Stimulated activated naive CD8-positive, alpha-beta T cell treated with anti-CD3 and anti-CD28 coated beads, Interleukin-15, Interleukin-2, amounts not matched to agents 100 U/mL and 50 U/mL, for 24 hours (primary cell): Measurements from ENCODE around the gene TSPAN10.
A peak's percentile ranks its signal among the peaks of the same experiment; 100 is the strongest.
"Not testable (repeated sequence)": the region's sequence is repeated elsewhere in the genome, so short reads cannot be mapped to it uniquely, and the experiment has no call there.

ENCODE experiments used
- ATAC-seq: fragments of 150-1000 bp; cut with Tn5 transposase; one replicate; pipeline ENCODE4 v1.10.0; 2021
- DNase-seq: peaks from one replicate; pipeline ENCODE4 v3.0.0; 2021

TSPAN10 gene

DNA sequence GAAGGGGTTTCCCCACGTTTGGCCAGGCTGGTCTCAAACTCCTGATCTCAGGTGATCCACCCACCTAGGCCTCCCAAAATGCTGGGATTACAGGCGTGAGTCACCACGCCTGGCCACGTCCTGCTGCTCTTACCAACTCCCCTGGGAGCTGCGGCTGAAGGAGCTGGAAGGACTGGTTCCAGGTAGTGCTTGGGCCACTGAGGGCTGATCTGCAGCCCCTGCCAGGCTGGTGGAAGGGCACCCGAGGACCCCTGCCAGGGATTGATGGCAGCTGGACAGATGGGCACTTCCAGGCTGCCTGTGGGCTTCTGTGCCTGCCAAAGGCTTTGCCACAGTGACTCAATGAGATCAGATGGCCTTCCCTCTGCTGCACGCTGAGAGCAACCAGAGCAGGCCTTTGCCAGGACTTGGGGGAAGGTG is 27.1 kb downstream of the TSPAN10 start:
- DNase-seq: peak; percentile 26
- no peak for ATAC-seq

- ATAC-seq: peak; percentile 34
- peak; percentile 74 for DNase-seq
Observed at GRCh38 chr17:81665205-81666091, 28.5 kb downstream of the TSPAN10 start.

GRCh38 chr17:81666092-81666341 is 29.0 kb downstream of the TSPAN10 start:
- no peak for DNase-seq
- peak; percentile 1 for ATAC-seq

DNA sequence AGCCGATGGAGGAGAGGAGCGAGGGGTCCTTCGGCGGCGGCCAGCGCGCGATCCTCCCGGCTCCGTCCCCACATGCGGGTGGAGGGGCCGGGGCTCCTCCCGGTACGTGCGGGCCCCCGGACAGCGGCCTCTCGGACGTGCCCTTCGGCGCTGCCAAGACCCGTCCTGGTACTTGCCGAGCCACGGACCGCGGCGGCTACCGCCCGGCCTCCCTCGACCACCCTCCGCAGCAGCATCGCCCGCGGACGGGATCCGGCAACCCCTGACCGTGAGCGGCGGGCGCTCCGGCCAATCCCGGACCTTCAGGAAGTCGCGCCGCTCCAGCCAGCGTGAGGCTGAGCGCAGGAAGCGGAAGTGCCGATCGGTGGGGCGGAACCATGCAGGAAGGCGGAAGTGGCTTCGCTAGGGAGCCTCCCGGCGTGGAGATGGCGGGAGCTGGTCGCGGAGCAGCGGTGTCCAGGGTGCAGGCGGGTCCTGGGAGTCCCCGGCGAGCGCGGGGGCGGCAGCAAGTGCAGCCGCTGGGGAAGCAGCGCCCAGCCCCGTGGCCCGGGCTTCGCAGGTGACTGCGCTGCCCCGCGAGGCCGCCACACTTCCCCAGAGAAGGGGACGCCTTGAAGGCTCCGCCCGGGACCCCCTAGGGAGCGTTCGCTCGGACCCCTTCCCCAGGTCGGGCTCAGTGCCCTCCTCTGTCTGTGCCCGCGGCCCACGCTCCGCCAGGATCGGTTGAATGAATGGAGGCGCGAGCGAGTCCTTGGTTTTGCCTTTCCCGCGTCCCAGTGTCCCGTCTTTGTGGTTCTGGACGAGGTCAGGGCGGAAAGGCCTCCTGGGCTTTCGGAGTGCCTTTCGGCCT is 29.6 kb downstream of the TSPAN10 start, which contains the start of the genes CCDC137 and OXLD1:
Gene CCDC137 (plus strand): TSS at position 396 of the 850 bp plus-strand sequence. CDS start 30 bp downstream, at position 426.
Gene OXLD1 (minus strand): TSS at position 264 of the 850 bp plus-strand sequence. CDS start 28 bp downstream, at position 236.
- DNase-seq (peak; percentile 97), ATAC-seq (peak; percentile 94)

GRCh38 chr17:81667754-81668153 is 30.8 kb downstream of the TSPAN10 start:
- ATAC-seq (no peak), DNase-seq (peak; percentile 30)

DNA sequence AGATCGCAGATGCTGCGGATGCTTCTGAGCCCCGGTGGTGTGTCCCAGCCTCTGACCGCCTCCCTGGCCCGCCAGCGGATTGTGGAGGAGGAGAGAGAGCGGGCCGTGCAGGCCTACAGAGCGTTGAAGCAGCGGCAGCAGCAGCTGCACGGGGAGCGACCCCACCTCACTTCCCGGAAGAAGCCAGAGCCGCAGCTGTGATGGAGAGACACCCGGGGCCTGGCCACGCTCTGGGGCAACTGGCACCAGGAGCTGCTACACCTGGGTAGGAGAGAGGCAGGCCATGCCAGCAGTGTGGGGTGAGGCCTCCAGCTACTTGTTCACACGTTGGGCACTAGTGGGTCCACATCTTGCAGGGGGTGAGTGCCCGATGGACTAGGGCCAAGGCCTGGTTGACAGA is 35.5 kb downstream of the TSPAN10 start:
- DNase-seq (no peak), ATAC-seq (no peak)

- no peak for ATAC-seq
- no peak for DNase-seq
Observed at GRCh38 chr17:81672954-81673353, 36.0 kb downstream of the TSPAN10 start.

DNA sequence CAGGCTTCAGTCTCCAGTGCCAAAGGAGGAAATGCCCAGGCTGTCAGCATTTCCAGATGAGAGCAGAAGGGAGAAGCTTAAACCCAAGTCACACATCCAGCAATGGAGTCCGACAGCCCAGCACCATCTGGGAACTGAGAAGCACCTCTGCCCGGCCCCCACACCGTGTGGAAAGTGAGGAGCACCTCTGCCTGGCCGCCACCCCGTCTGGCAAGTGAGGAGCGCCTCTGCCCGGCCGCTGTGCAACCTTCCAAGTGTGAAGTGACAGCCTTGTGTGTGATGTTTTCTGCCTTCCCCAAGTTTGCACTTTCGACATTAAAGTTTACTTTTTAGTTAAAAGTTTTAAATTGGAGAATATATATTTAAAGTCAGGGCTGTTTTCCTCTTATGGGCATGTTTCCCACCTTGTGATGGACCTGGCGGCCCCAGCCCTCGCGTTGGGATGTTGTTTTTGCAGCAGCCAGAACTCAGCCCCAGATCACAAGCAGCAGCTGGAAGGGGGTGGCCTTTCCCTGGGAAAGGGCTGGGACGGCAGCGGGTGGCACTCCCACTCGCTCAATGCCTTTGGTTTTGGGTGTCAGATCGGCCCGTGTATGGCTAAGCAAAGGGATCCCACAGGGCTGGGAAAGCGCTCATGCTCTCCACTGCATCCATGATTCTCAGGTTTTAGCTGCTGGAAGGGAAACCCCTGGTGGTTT is 36.7 kb downstream of the TSPAN10 start:
- no peak for DNase-seq
- no peak for ATAC-seq

GRCh38 chr17:81675515-81676221 is 38.7 kb downstream of the TSPAN10 start:
- ATAC-seq, DNase-seq: not testable (repeated sequence)

DNA sequence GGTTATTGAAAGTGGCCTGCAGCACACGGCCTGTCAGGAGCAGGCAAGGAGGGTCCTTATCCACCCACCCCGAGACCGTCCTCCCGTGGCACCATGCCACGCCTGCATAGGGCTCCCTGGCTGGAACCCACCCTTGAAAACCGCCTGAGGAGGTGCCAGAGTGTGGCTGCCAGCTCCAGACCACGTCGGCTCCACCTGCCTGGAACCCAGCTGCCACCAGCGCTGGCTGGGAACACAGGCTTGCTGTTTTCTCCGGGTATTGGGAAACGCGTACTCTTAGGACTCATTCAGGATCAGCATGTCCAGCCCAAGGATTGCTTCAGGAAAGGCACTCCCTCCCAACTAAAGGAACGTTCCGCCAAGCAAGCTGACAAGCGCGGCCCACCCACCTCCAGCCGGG is 39.9 kb downstream of the TSPAN10 start:
- DNase-seq (no peak), ATAC-seq (no peak)

DNA sequence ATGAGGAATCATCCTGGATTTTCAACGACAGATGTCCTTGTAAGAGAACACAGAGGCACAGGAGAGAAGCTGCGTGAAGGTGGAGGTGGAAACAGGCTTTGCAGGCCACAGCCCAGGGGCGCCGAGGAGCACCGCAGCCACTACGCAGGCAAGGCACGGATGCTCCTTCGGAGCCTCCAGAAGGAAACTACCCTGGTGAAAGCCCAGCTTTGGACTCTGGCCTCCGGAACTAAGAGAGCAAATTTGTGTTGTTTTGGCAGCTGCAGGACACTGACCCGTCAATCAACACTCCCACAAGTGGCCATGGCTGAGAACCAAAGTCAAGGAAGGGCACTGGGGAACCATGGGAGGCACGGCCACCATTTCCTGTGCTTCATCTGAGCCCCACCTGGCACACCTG is 43.2 kb downstream of the TSPAN10 start:
- ATAC-seq: no peak
- no peak for DNase-seq

GRCh38 chr17:81681672-81682071 is 44.7 kb downstream of the TSPAN10 start:
- DNase-seq: no peak
- ATAC-seq: no peak

- ATAC-seq: no peak
- DNase-seq: no peak
Observed at GRCh38 chr17:81682565-81683207, 45.7 kb downstream of the TSPAN10 start.

DNA sequence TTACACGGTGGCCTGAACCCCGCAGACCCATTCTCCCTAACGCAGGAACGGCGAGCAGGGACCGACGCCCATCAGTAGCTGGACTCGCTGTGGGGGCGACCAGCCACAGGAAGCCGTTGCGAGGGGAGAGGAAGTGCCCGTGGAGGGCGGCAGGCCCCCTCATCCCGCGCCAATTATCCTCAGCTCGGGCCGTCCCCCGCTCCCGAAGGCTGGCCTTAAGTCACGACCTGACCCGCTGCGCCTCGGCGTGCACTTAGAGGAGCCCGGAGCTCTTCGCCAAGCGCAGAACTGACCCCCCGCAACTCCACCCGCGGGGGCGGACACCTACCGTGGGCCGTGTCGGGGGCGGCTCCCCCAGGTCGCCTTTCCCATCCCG is 46.2 kb downstream of the TSPAN10 start:
- ATAC-seq: no peak
- no peak for DNase-seq

- DNase-seq: peak; percentile 98
- ATAC-seq: peak; percentile 94
Observed at GRCh38 chr17:81683584-81684441, 46.8 kb downstream of the TSPAN10 start, which contains the start of the genes ARL16 and HGS. Gene ARL16, minus strand, starts transcription at chr17:81683797. Its CDS starts 44 bp downstream, at chr17:81683753. Gene HGS, plus strand, starts transcription at chr17:81684011. Its CDS starts 56 bp downstream, at chr17:81684067.

DNA sequence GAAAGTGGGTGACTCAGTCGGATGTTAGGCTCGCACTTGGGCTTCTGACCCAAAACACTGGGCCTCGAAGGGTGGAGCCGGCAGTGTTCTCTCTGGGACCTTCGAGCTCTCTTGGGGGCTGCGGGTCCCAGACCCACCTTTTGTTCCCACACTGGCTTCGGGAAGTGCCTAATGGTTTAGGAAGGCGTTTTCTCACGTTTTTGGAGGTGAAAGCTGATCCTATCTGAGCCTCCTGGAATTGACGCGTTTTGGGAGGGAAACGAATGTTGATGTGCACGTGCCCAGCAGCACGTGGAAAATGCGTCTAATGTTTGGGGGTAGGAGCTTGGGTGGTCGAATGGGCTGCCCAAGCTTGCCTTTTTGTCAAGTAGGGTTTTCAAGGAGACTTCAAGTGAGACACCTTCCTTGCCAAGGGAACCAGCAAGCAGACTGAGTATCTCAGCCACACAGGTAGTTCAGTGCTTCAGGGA is 47.5 kb downstream of the TSPAN10 start:
- ATAC-seq (no peak), DNase-seq (peak; percentile 47)

DNA sequence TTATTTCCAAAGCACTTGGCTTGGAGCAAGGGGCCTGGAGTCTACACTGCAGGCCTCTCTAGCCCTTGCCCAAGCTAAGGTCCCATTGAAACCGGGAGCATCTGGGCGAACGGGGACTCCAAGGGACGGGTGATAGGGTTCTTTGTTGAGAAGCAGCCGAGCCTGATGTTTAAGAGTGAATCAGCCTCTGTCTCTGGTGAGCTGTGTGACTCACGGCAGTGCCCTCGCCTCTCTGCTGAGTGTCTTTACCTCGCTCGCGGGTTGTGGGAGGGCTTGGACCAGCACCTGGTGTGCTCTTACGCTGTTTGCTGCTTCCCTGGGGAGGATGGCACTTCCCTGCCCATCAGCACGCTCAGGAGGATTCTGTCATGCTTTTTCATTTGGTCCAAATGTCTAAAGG is 48.1 kb downstream of the TSPAN10 start:
- ATAC-seq (peak; percentile 48), DNase-seq (peak; percentile 66)

DNA sequence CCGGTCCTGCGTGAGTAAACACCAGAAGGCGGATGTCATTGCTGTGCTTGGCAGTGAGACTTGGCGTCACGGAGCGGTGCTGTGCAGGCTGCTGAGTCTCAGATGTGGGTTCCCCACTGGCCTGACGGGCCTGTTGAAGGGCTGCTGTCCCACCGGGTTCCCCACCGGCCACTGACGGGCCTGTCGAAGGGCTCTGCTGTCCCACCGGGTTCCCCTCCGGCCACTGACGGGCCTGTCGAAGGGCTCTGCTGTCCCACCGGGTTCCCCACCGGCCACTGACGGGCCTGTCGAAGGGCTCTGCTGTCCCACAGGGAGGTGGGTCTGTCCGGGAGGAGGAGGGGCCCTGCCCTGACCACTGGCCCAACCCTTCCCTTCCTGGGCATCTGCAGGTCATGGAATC is 49.6 kb downstream of the TSPAN10 start:
- ATAC-seq (no peak), DNase-seq (no peak)

- no peak for ATAC-seq
- DNase-seq: no peak
Observed at GRCh38 chr17:81687770-81688541, 51.0 kb downstream of the TSPAN10 start.
